ENCODE data around the gene PRKRA.
"Not testable (repeated sequence)": the region's sequence is repeated elsewhere in the genome, so short reads cannot be mapped to it uniquely, and the experiment has no call there.

Gene PRKRA

GRCh38 chr2:178415979-178416378 is 35.0 kb downstream of the PRKRA start:
- DNase-seq (ENCODE audit: low spot score) (no peak), ATAC-seq (ENCODE audit: low read depth) (no peak)
- H3K4me3 ChIP-seq (ENCODE audit: severe bottlenecking) = no peak overlapping the region
- H3K9me3 ChIP-seq (ENCODE audit: severe bottlenecking) = no peaks in the 10 kb centered on the region
- H3K4me1 ChIP-seq (ENCODE audit: insufficient read depth, poor library complexity, severe bottlenecking) = peaks cover 23% of the 10 kb centered on the region
- no peak overlapping the region for H3K27ac ChIP-seq (ENCODE audit: poor library complexity, severe bottlenecking)
- peaks cover 8% of the 10 kb centered on the region; the same call in 1 of the 2 replicates for H3K36me3 ChIP-seq (ENCODE audit: low read depth)
- no peak for TF ChIP-seq CTCF (IDR thresholded peaks at IDR 0.05; ENCODE audit: poor library complexity, severe bottlenecking)
- no peaks in the 10 kb centered on the region for H3K27me3 ChIP-seq (ENCODE audit: insufficient read depth, poor library complexity, severe bottlenecking)

GRCh38 chr2:178414266-178415247 is 36.4 kb downstream of the PRKRA start:
- Histone ChIP-seq H3K27ac (ENCODE audit: poor library complexity, severe bottlenecking) (peak overlapping the region; percentile 70), H3K27me3 (ENCODE audit: insufficient read depth, poor library complexity, severe bottlenecking) (no peaks in the 10 kb centered on the region), H3K36me3 (ENCODE audit: low read depth) (peaks cover 2% of the 10 kb centered on the region; the same call in 1 of the 2 replicates), H3K4me3 (ENCODE audit: severe bottlenecking) (peak overlapping the region; percentile 60), H3K9me3 (ENCODE audit: severe bottlenecking) (no peaks in the 10 kb centered on the region), H3K4me1 (ENCODE audit: insufficient read depth, poor library complexity, severe bottlenecking) (peaks cover 23% of the 10 kb centered on the region)
- ATAC-seq (ENCODE audit: low read depth) = peak; percentile 84
- peak; percentile 97 for TF ChIP-seq CTCF (IDR thresholded peaks at IDR 0.05; ENCODE audit: poor library complexity, severe bottlenecking)
- DNase-seq (ENCODE audit: low spot score) = peak; percentile 88

- Histone ChIP-seq H3K36me3 (ENCODE audit: low read depth) (no peaks in the 10 kb centered on the region), H3K27me3 (ENCODE audit: insufficient read depth, poor library complexity, severe bottlenecking) (no peaks in the 10 kb centered on the region), H3K4me3 (ENCODE audit: severe bottlenecking) (peak overlapping the region; percentile 60), H3K4me1 (ENCODE audit: insufficient read depth, poor library complexity, severe bottlenecking) (peaks cover 19% of the 10 kb centered on the region), H3K27ac (ENCODE audit: poor library complexity, severe bottlenecking) (peak overlapping the region; percentile 70), H3K9me3 (ENCODE audit: severe bottlenecking) (no peaks in the 10 kb centered on the region)
- ATAC-seq (ENCODE audit: low read depth) (peak; percentile 81), DNase-seq (ENCODE audit: low spot score) (peak; percentile 69)
- TF ChIP-seq CTCF (IDR thresholded peaks at IDR 0.05; ENCODE audit: poor library complexity, severe bottlenecking) = no peak
Observed at GRCh38 chr2:178413472-178414265, 37.3 kb downstream of the PRKRA start.

GRCh38 chr2:178412453-178412852 is 38.5 kb downstream of the PRKRA start:
- H3K4me3 ChIP-seq (ENCODE audit: severe bottlenecking); ATAC-seq (ENCODE audit: low read depth); H3K36me3 ChIP-seq (ENCODE audit: low read depth); H3K9me3 ChIP-seq (ENCODE audit: severe bottlenecking); H3K27ac ChIP-seq (ENCODE audit: poor library complexity, severe bottlenecking); H3K27me3 ChIP-seq (ENCODE audit: insufficient read depth, poor library complexity, severe bottlenecking); DNase-seq (ENCODE audit: low spot score); H3K4me1 ChIP-seq (ENCODE audit: insufficient read depth, poor library complexity, severe bottlenecking): not testable (repeated sequence)

GRCh38 chr2:178412047-178412446 is 38.9 kb downstream of the PRKRA start:
- TF ChIP-seq CTCF (IDR thresholded peaks at IDR 0.05; ENCODE audit: poor library complexity, severe bottlenecking) = no peak
- ATAC-seq (ENCODE audit: low read depth) = no peak
- Histone ChIP-seq H3K4me1 (ENCODE audit: insufficient read depth, poor library complexity, severe bottlenecking) (peaks cover 7% of the 10 kb centered on the region), H3K27ac (ENCODE audit: poor library complexity, severe bottlenecking) (no peak overlapping the region), H3K27me3 (ENCODE audit: insufficient read depth, poor library complexity, severe bottlenecking) (no peaks in the 10 kb centered on the region), H3K4me3 (ENCODE audit: severe bottlenecking) (no peak overlapping the region), H3K36me3 (ENCODE audit: low read depth) (no peaks in the 10 kb centered on the region), H3K9me3 (ENCODE audit: severe bottlenecking) (no peaks in the 10 kb centered on the region)
- DNase-seq (ENCODE audit: low spot score) = no peak

Data from RWPE2 (cell line).